ENCODE results near the gene CCL27.
"Not testable (repeated sequence)": the region's sequence is repeated elsewhere in the genome, so short reads cannot be mapped to it uniquely, and the experiment has no call there.

The CCL27 gene

DNA sequence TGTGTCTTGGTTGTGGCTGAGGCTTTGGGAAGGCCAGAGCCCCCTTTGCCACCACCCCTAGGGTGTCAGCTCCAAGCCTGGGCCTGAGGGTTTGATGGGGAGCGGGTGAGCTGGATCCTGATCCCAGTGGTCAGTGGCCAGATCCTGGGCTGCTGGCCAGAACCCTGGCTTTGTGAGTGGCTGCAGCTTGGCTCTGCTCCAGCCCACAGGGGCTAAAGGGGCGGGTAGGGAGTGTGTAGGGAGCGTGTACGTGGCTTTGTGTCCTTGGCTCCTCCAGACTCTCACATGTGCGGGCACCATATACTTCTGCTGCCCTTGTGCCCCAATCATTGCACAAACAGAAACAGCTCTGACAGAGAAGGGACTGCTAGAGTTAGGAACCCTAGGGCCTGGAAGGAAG lies 11.6 kb downstream of the CCL27 start:
- DNase-seq (ENCODE audit: low read depth), result no peak

DNA sequence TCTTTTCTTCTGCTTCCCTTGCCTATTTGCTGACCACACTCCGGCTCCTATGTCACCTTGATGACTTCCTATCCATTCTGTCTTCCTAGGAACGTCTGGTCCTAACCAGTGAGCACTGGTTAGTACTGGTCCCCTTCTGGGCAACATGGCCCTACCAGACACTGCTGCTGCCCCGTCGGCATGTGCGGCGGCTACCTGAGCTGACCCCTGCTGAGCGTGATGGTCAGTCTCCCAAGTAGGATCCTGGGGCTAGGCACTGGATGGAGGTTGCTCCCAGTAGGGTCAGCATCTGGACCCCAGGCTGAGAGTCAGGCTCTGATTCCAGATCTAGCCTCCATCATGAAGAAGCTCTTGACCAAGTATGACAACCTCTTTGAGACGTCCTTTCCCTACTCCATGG lies 13.8 kb downstream of the CCL27 start:
- no peak for DNase-seq (ENCODE audit: low read depth)

DNA sequence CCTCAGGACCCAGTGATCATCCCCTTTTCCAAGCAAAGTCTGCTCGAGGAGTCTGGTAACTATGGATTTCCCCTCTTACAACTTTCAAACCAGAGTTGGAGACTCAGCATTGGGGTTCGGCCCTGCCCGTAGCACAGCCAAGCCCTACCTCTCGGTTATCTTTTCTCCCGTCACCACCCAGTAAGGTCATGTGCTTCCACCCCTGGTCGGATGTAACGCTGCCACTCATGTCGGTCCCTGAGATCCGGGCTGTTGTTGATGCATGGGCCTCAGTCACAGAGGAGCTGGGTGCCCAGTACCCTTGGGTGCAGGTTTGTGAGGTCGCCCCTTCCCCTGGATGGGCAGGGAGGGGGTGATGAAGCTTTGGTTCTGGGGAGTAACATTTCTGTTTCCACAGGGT lies 14.8 kb downstream of the CCL27 start:
- no peak for DNase-seq (ENCODE audit: low read depth)

DNA sequence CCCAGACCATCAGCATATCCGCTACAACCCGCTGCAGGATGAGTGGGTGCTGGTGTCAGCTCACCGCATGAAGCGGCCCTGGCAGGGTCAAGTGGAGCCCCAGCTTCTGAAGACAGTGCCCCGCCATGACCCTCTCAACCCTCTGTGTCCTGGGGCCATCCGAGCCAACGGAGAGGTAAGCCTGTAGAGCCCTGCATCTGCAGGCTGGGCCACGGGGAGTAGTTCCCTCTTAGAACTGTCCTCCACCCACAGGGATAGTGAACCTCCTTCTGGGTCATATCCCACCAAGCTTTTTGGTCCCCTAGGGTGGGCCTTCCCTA lies 15.4 kb downstream of the CCL27 start:
- no peak for DNase-seq (ENCODE audit: low read depth)

DNA sequence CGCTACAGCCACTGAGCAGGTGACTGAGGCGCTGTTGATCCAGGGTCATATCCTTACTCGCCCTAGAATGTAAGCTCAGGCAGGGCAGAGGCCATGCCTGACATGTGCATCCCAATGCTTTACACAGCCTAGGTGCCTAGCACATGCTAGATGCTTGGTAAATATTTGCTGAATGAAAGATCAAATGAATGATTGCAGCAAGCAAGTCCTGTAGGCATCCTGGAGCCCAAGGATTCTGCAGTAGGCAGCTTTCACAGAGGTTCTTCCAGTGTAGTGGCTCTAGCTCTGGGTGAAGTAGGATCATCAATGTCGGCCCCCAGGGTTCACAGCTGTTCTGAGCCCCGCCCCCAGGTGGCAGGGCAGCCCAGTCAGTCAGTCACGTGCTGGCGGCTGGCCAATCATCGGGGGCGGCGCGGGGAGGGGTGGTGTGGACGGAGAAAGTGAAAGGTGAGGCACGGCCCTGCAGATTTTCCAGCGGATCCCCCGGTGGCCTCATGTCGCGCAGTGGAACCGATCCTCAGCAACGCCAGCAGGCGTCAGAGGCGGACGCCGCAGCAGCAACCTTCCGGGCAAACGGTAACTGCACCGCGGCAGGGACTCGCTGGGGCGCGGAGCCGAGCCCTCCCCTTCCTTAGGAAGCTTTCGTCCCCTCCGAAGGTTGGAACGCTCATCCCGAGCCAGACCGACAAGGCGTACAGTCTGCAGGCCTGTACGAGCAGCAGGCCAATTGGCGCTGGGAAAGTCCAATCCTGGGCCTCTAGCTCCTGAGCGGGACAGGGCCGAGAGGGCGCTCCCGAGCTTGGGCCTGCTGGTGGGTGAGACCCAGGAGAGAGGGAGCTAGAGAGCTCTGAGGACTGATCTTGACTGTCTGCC lies 16.0 kb downstream of the CCL27 start, which contains the start of gene GALT:
Gene GALT (plus strand): TSS at position 465 of the 873 bp plus-strand sequence. CDS start 30 bp downstream, at position 495.
- peak; percentile 67 for DNase-seq (ENCODE audit: low read depth)

DNA sequence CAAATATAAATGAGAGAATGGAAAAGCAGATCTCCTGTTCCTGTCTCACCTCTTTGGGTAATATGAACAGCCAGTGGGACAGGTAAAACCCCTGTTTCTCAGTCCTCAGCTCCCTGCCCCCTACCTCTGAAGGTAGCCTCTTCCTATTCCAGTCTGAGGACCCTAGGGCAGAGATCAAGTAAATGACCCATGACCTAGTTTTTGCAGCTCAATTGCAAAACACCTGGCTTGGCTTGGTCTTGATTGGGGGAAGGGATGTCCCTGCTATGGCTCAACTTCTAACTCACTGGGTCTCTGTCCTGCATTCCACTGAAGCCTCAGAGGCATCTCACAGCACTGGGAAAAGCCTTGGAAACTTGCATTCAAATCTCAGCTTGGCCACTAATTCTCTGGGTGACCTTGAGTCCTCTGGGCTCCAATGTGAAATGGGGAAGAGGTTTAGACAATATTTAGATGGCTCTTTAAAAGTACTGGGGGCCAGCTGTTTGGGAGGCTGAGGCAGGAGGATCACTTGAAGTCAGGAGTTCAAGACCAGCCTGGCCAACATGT lies 17.6 kb downstream of the CCL27 start:
- no peak for DNase-seq (ENCODE audit: low read depth)

DNA sequence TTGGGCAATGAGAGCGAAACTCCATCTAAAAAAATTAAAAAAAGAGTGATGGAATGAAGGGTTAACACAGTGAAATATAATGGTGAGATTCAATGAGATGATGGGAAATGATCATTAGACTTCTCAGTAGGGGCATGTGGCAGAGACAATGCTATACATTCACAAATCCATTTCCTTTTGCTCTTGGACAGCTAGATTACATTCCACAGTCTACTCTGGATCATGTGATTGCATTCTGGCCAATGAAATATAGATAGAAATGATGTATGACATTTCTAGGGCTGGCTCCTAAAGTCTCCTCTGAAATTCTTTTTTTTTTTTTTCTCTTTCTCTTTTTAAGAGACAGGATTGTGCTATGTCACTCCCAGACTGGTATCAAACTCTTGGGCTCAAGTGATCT lies 19.8 kb downstream of the CCL27 start:
- DNase-seq (ENCODE audit: low read depth), result no peak

DNA sequence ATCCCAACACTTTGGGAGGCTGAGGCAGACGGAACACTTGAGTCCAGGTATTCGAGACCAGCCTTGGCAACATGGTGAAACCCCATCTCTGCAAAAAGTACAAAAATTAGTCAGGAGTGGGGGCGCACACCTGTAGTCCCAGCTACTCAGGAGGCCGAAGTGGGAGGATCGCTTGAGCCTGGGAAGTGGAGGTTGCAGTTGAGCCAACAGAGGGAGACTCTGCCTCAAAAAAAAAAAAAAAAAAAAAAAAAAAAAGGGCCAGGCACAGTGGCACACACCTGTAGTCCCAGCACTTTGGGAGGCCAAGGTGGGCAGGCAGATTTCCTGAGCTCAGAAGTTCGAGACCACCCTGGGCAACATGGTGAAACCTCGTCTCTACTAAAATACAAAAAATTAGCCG lies 23.1 kb downstream of the CCL27 start:
- DNase-seq (ENCODE audit: low read depth), result not testable (repeated sequence)

DNA sequence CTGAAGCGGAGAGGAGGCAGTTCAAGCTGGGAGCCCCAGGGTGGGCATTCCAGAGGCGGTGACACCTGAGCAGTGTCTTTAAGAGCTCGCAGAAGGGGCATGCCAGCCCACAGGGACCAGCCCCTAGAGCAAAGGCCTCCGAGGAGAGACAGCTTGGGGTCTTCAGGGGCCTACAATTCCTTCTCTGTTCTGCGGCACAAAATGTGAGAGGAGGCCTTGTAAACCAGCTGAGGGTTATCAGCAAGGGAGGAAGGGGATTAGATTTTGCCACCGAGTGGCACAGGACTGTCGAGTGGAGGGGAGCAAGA lies 24.4 kb downstream of the CCL27 start:
- DNase-seq (ENCODE audit: low read depth), result no peak

DNA sequence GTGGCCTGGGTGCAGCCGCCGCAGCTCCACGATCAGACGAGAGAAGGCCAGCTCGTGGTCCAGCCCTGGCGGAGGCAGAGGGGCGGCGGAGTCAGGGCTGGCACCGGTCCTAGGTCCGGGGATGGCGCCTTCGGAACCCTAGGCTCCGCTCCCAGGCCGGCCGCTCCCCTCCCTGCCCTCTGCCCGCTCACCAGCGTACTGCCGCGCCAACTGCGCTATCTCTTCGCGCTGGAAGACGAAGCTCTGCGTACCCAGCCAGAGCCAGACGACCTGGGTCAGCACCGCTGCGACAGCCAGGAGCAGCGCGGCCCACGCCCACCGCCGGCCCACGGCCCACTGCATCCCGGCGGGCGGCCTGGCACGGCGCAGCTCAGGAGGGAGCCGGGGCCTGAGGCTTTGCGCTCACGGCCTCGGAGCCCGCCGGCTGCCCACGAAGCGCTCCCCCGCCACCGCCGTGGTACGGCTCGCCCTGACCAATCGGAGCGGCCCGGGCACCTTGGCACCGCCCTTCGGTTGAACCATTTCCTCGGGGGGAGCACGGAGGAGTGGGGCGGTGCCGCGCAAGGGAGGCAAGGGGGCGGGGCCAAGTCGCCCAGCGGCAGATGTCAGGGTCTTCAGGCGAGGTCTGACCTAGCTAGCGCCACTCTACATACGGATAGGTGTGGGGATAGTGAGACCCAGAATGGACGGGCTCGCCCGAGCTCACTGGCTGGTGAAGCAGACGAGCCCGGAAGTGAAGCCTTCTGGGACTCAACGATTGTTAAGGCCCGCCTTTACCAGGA lies 24.9 kb downstream of the CCL27 start, which contains the start of gene SIGMAR1:
Gene SIGMAR1 (minus strand): TSS at position 432 of the 782 bp plus-strand sequence. CDS start 90 bp downstream, at position 342.
- peak; percentile 89 for DNase-seq (ENCODE audit: low read depth)

DNA sequence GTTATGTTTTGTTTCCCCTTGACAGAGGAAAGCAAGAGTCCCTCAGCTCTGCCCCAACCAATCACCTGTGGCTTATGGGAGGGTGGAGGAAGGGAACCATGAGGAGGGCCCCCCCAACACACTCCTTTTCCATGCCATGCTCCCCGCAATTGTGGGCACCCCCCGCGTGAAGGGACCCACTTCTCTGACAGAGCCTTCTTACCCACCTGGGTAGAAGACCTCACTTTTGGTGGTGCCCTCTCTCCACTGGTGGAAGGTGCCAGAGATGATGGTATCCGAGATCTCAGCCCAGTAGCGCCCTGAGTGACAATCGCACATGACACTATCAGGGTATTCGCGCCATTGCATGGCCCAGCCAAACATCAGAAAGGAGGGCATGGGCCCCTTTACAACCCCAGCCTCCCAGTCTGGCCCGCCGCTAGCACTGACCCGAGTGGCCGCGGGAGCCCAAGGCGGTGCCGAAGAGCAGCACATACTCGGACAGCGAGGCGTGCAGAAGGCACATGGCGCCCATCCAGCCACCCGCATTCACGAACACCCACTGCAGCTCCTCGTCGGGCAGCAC lies 25.6 kb downstream of the CCL27 start:
- DNase-seq (ENCODE audit: low read depth), result no peak

DNA sequence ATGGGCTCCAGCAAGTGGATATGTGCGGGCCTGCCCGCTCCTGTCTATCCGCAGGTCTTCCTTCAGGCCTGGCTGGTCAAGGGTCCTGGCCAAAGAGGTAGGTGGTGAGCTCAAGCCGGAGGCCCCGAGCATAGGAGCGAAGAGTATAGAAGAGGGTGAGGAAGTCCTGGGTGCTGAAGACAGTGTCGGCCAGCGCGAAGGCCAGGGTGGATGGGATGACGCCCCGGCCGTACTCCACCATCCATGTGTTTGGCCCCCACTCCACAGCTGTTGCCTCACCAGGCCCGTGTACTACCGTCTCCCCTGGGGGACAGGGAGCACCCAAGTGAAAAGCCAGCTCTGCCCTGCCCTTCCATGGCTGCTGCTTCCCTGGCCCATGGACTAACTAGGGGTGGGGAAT lies 26.9 kb downstream of the CCL27 start:
- no peak for DNase-seq (ENCODE audit: low read depth)

DNA sequence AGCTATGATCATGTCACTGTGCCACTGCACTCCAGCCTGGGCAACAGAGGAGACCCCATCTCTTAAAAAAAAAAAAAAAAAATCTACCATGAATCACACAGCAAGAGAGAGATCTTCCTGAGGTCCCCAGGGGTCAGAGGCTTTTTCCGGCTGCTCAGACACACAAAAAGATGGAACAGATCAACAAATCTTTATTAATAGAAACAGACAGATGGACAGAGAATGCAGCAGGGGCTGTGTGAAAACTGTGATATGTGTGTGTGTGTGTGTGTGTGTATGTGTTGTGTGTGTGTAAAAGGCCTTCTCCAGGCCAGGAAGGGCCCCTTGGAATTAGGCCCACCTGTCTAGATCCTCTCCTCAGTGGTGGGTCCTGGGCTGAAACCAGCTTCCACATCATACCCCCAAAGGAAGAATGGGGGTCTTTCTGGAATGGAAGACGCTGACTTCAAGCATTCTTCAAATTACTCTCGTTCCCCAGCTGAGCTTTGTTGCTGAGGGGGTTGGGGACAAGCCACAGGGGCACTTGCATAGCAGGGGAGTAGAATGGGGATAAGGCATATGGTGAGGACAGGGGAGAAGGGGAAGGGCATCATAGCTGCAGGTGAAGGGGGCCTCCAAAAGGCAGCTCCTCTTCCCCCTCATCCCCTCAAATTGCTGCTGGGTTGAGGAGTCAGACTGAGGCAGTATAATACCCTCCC lies 27.8 kb downstream of the CCL27 start:
- DNase-seq (ENCODE audit: low read depth), result no peak

DNA sequence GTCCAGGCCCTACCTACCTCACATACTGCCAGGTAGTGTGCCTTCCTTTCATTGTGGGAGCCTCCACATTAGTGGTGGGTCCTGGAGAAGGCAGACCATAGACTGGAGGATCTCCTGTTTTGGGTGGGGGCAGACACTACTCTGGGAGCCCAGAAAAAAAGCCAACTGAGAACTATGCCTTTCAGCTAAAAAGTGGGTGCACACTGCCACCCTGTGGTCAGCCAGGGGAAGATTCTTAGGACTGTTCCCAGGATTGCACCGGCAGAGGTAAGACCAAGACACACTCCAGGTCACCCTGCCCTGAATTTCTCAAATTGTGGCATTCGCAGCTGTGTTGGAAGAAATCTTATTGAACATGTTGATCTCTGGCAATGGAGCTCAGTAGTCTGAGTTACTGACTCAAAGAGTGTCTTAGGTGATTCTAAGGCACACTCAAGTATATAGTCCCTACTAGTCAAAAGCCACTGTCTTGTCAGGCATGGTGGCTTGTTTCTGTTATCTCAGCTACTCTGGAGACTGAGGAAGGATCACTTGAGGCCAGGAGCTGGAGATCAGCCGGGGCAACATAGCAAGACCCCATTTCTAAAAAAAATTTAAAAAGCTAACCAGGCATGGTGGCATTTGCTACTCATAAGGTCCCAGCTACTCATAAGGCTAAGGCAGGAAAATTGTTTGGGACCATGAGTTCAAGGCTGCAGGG lies 28.5 kb downstream of the CCL27 start:
- DNase-seq (ENCODE audit: low read depth), result no peak

DNA sequence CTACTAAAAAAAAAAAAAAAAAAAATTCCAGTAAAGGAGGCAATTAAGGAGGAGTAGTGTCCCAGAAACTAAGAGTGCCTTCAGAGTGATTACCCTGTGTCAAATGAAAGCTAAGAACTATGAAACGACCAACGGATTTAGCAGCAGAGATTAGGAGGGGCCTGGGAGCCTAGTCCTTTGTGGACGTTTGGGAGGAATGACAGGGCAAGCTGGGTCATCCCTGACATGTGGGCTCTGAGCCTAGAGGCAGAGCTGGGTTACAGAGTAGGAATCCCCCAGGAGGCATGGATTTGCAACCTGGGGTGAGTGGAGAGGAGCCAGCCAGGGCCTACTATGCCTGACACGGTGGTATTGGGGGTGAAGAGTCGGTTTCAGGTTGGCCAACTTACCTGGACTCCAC lies 29.3 kb downstream of the CCL27 start:
- DNase-seq (ENCODE audit: low read depth), result no peak

DNA sequence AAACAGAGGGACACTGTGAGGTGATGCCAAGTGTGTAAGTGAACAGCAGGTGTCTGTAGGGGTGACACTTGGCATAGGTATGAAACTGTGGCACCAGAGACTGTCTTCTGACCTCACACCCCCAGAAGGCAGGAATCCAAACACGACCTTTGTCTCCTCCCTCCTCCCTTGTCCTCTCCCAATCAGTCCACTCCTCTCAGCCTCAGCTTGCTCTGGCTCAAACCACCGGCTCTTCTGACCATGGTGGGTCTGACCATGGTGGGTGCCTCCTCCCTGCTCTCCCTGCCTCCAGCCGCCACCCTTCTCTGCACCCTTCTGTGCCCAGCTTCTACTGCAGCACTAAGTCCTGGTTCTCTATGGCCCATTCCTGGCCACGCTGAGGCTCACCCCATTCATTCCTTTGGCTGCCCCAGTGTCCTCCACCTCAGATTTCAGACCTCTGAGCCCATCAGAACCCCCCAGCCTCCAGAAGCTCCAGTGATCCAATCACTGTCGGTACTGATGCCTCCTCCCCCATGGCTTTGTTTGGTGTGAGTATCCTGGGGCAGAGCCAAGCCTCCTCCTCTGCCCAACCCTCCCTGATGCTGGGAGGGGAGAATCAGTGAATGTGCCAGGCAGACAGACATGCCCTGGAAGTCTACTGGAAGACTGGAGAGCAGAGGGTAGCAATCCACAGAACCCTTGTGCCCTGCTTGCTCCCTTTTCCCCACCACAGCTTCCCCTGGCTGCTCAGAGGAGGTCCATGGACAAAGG lies 31.9 kb downstream of the CCL27 start:
- DNase-seq (ENCODE audit: low read depth), result no peak

DNA sequence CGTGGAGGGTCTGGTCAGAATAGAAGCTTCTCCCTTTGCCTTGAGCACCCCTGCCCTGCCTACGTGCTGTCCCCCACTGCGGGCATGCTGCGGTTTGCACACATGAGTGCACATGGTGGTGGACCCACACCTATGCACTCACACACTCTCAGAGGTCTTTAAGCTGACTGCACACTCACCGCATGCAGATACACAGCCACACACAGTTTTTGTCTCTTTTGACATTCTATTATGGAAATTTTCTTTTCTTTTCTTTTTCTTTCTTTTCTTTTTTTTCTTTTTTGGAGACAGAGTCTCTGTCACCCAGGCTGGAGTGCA lies 33.0 kb downstream of the CCL27 start:
- DNase-seq (ENCODE audit: low read depth), result no peak

DNA sequence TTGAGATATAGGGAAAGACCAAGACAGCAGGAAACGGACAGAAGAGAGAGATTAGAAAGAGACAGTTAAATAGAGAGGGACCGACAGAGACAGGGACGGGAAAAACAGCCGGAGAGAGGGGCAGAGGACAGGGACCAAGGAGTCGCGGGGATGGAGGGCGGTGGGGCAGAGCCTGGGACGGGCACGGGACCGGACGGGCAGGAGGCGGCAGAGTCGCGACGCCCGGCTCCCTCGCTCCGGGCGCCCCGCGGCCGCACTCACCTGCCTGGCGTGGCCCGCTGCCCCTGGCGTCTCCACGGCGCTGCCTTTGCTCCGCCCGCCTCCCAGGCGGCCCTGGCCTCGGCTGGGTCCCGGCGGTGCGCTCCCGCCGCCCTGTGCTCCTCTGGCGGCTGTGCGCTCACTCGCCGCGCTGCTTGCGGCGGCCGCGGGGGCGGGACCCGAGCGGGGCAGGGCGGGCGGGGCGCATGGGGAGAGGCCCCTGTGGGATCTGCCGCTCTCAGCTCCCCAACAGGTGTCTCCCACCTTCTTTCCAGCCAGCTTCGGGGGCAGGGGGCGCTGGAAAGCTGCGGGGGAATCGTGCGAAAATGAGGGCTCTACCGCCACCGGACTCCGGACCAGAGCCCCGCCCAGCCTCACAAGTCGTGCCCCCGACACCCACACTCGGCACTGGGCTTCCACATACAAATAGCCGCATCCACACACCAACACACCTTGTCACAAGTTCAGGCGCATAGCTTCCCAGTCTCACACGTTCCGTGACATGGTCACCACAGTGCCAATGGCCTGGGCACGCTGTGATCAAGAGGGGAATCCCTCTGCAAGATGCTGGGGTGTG lies 33.6 kb downstream of the CCL27 start, which contains the start of gene ARID3C:
Gene ARID3C (minus strand): TSS at position 411 of the 835 bp plus-strand sequence. CDS start 1,052 bp downstream, outside the sequence.
- no peak for DNase-seq (ENCODE audit: low read depth)

DNA sequence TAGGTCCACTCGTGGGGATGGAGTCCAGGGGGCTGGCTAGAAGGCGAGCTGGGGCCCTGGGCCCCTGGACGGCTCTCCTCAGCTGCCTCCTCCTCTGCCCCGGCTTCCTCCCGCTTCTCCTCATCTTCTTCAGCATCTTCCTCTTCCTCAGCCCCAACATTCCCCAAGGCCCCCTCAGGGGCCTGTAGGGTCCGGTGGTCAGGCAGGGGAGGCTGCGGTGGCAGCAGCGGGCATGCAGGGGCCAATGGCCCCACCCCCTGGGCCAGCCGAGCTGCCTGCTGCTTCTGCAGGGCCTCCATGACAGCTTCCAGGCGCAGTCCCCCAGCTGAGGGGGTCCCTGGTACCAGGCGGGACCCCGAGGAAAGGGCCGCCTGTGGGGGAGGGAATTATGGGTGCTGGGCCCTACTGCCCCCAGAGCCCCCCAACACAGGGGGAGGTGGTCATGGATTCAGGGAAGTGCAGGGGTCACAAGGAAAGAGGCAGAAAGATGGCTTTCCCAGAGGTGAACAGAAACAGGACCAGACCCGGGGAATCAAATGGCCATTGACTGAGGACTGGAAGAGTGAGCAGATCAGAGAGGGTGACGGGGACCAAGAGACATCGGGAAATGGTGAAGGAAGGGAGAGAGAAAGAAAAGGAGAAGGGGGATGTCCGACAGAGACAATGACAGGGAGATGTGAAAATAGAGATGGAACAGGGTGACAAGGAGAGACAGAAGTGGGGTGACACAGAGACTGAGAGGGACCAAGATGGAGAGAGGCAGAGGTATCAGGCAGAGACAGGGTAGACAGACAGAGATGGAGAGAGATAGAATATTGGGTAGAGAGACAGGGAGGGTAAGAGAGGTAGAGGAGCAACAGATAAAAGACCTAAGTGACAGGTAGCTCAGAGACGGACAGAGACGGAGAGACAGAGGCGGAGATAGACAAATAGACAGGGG lies 34.5 kb downstream of the CCL27 start:
- no peak for DNase-seq (ENCODE audit: low read depth)

Measured in stromal cell of bone marrow (primary cell).